A172 (cell line): Measurements from ENCODE around the gene PLCD4. TPM values are rescaled to one million over a fixed set of nuclear protein-coding genes. Genes with fewer than 3 reads are reported as not detected.

Source experiments
- DNase-seq: peaks from one replicate; pipeline ENCODE4 v3.0.0-alpha.2; 2015; ENCODE audit warnings: low spot score
- total RNA-seq: library from RNA; depleted of rRNA; stranded (reverse); fragments of >200 nt; shearing (Covaris generic); gene quantifications from 2 replicates; pipeline ENCODE4 v1.2.3, GENCODE V29; 2014; rRNA removed

PLCD4 gene
- total RNA-seq: 1.3 and 6.9 TPM in 2 replicates

DNA sequence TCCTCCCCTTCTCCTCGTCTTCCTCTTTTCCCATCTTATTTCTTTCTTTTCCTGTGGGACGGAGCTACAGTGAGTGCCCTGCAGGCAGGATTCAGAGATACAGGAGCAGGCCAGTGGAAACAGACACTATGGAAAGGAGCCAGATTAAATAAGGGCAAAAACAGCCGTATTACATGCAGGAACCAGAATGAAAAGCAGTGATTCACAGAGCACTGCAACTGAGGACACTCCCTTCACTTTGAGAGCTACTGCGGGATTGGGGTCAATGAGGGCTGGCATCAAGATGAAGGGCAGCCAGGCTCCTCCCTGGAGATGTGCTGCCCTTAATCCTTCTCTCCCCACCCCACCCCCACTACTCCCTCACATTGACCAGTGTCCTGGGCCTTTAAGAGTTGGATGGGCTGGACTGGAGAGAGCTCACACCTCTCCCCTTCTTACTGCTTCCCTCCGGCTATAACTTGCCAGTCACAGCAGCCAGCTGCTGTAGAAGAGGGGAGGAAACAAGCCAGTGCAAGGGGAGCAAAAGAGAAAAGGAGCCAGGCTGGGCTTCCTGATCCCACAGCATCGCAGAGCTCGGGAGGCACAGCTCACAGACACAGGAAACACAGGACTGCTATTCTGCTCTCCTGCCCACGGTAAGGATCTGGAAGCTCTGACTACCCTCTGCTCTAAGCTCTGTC, at the start of gene PLCD4:
Gene PLCD4, plus strand, starts transcription at position 464 of the 680 bp plus-strand sequence. CDS start 7,841 bp downstream, outside the sequence.
- peak; percentile 62 for DNase-seq

DNA sequence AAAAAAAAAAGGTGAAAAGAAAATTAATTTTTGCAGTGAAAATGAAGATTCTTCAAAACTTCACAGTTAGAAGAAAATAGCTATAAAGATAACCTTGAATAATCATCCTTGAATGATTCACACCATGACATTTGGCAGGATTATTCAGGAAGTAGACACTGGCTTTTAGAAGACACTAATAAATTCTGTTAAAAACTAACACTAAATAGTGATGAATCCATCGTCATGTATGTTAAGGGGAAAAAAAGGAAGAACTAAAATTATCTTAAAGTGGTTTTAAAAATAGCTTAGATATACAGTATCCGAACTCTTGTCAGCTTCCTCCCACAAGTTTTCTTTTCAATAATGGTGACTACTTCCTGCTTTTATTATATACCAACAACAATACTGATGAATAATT, 49.8 kb upstream of the PLCD4 start:
- no peak for DNase-seq

DNA sequence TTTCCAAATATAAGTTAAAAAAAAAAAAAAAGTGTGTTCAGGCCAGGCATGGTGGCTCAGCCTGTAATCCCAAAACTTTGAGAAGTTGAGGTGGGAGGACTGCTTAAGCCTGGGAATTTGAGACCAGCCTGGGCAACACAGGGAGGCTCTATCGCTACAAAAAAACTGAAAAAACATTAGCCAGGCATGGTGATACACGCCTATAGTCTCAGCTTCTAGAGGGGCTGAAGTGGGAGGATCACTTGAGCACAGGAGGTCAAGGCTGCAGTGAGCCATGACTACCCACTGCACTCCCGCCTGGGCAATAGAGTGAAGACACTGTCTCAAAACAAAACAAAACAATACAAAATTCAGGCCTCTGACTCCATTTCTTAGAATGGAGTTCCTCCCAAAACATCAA, 48.7 kb upstream of the PLCD4 start:
- no peak for DNase-seq

DNA sequence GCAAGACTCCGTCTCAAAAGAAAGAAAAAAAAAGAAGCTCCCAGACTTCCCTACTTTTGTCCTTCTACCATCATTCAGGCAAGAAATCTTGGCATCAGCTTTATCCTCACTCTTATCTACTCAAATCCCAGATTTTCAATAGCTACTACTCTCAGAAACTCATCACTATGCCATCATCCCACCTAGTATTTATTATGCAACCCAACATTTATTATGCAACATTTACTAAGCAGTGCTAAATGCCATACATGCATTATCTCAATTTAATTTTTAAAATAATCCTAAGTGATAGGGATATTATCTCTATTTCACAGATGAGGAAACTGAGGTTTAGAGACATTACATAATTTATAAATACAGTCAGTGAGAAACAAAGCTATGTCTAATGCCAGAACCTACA, 43.6 kb upstream of the PLCD4 start:
- DNase-seq: no peak

DNA sequence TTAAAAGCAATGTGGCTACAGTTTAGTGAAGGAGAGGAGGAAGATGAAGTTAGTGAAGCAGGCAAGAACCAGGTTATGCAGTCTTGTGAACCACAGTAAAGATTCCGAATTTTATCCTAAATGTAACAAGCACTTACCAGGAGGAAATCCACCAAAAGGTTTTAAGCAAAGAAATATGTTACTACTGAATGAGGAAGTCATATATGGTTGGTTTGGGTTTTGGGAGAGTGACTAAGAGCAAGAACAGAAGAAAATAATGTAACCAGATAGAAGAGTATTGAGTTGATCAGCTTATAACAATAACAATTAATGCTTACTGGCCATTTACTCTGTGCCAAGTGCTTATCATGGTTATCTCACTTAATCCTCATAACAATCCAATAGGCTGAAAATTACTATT, 41.4 kb upstream of the PLCD4 start:
- no peak for DNase-seq

DNA sequence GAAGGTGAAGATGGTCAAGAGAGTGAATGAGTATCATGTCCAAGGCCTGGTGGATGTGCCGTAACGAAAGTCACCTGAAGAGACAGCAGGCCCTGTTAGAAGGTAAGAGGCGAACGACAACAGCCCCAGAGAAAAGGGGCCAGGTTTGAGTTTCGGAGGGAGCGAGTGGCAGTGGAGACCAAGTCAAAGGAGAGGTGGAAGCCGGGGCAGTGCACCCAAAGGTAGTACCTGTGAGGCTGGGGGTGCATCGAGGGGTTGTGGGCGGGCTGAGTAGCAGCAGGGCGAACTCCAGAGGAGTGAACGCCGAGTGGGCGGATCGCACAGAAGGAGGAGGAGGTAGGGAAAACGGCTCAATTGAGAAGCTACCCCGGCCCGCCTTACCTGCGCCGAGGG, 39.9 kb upstream of the PLCD4 start:
- no peak for DNase-seq

DNA sequence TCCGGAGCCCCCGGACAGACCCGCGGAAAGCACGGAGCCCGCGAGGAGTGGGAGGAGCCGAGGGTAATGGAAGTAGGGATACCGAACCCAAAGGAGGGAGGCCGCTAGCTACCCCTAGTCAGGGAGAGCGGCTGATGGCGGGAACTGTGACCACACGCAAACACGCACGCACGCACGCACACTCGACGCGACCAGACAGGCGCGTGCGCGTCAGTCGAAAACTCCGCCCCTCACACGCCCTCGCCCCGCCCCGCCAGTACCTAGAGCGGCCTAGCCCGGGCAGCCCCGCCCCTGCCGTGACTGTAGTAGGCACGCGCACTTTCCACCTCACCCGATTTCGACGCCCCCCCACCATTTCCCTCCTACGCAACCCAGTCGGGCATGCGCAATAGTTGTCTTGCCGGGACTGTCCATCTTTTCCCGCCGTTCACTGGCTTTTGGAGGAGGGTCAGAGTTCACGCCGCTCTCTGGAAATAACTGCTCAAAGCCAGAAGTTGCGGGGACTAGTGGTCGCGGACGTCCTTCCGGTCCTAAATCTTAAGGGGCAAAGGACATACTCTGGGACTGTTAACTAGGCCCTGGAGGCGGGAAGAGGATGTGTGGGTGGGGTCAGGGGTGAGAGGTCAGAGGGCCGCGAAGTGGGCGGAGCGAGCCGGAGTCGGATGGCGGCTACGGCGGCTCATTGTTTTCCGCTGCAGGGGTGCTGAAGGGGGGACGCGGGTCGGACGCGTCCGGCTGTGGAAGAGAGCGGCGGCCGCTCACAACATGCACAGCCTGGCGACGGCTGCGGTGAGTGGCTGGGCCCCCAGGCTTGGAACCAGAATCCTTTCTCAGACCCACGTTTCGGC, 39.3 kb upstream of the PLCD4 start, which contains the start of the genes CNOT9 and USP37:
Gene CNOT9, plus strand, starts transcription at position 650 of the 848 bp plus-strand sequence. Its CDS starts 116 bp downstream, at position 766.
Gene USP37, minus strand, starts transcription at position 162 of the 848 bp plus-strand sequence. CDS start 9,698 bp downstream, outside the sequence.
- DNase-seq: peak; percentile 99

DNA sequence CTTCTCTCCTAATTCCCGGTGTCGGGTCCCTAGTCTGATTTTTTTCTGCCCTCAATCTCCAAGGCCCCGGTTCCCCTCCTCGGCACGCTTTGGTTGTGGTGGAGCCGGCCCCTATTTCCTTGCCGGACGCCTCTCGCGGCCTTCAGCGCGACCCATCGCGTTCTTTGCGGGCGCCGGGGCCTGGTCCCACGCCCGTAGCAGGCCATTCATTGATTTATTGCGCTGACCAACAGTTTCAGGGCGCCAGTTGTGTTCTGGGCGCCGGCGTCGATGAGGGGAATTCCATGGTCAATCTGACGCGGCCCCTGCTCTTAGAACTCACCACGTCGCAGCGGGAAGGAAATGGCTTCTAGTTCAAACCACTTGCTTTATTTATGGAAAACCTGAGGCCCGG, 38.7 kb upstream of the PLCD4 start:
- peak; percentile 67 for DNase-seq

DNA sequence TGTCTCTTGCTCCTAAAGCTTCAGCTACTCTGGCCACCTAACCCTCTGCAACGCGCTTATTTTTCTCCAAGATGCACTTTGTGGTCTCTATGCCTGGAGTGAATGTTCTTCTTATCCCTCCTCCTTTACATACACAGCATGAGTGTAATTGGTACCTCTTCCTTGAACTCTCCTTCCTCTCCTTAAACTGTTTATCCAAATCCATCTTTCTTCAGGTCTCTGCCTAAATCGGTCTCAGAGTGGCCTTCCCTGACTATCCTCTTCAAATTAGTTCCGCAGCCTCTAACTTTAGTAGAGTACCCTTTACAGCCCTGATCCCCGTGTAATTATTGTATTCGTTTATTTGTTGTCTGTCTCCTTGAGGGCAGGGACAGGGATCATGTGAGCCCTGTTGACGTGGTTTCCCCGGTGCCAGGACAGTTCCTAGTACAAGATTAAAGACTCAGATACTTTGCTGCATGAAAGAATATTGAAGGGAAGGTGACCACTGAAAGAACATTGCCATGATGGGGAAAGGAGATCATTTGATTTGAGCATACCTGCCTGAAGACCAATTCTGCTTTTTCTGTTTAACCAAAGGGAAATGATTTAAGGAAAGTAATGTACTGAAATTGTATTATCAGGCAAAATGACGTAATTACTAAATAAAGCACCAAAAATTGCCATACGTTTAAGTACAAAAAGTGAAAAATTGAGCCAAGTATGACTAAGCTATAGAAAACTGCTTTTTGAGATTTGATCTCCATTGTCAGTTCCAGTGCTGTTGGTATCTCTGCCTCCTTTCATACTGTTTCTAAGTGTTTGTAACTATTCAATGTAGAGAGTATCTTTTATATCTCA, 37.8 kb upstream of the PLCD4 start:
- peak; percentile 27 for DNase-seq

DNA sequence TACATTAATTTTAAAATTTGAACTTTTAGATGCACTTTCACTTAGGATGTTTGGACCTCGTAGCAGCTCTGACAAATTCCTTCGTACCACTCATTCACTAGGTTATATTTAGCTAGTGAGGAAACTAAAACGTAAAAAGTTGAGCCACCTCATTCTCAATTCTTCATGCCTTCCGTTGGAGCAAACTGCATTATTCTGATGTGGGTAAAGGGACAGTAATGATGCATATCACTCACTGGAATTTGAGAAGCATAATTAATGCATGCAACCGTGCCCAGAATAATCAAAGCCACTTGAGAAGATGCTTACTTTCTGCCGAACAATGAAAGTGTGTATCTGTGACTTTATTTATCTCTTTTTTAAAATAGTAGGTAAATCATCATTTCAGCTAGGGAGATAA, 36.8 kb upstream of the PLCD4 start:
- DNase-seq: peak; percentile 20

DNA sequence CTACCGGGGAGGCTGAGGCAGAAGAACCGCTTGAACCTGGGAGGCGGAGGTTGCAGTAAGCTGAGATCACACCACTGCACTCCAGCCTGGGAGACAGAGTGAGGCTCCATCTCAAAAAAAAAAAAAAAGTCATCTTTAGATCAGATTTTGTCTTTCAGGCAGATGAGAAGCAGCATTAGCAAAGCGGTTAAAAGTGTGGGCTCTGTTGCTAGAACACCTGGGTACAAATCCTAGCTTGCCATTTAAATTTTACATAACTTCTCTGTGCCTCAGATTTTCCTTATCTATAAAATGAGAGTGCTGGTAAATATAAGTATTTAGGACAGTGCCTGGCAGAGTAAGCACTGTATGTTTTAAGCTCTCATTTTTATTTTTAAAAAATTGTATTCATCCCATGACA, 30.8 kb upstream of the PLCD4 start:
- DNase-seq: no peak

DNA sequence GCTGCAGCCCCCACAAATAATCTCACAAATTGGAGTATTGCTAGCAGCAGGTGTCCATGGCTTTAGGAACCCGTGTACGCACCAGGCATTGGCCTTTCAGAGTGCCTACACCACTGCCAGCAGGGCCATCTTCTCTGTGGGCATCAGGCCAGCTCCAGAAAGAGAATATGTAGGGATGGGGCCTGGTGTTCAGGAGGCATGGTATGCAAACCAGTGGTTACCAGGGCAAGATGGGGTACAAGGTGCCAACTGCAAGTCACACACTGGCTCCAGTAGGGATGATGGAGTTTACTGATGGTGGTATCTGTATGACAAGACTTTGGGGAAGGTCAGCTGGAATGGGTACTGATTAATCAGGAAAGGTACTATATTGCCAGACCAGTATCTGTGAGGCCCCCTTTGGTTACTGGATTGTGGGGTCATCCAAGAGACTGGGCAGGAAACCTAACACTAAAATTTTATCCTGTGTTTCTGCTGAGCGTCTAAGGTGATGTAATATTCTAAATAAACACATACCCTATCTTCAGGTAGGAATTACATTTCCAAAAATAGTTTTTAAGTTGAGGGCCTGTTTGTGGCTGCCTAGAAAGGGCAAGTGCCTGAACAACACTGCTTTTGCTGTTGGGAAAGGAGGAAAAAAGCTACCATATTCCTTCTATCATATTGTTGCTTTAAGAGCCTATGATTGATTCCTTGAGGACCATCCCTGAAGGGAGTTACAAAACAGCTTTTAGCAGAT, 30.0 kb upstream of the PLCD4 start:
- DNase-seq: no peak

DNA sequence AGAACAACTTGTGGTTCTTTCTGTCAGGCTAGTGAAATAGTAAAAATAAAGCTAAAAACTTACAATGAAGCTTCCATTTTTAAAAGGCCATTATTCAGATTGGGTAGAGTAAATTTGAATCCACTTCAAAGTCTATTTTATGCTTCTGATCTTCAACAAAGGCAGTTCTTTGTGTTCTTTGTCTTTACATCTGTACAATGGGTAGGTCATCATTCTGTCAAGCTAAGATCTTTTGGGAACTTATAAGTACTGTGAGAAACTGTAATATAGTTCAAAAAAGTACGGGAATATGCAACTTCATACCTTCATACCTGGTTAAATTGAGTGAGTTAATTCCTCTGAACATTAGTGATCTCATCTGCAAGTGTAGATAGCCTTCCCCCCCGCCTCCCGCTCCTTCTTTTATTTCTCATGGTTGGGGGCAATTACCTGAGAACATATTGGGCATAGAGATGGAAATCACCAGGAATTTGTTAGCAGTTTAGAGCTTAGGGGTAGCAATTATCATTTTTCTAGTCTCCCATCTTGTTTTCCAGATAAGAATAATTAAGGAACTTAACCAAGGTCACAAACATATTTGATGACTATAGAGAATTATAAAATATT, 29.3 kb upstream of the PLCD4 start:
- no peak for DNase-seq

DNA sequence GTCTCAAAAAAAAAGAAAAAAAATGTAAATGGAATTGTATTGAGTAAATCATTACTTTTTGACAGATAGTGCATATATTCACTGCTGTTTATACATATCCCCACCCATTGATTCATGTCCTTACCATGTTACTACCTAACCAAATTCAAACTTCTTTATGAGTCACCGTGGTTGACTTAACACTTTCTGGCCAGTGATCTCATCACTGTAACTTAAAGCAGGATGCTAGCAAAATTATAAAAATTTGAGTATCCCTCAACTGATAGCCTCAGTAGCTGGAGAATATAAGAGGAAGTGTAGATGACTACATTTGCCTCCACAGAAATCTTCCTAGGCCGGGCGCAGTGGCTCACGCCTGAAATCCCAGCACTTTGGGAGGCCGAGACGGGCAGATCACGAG, 25.6 kb upstream of the PLCD4 start:
- DNase-seq: peak; percentile 88

DNA sequence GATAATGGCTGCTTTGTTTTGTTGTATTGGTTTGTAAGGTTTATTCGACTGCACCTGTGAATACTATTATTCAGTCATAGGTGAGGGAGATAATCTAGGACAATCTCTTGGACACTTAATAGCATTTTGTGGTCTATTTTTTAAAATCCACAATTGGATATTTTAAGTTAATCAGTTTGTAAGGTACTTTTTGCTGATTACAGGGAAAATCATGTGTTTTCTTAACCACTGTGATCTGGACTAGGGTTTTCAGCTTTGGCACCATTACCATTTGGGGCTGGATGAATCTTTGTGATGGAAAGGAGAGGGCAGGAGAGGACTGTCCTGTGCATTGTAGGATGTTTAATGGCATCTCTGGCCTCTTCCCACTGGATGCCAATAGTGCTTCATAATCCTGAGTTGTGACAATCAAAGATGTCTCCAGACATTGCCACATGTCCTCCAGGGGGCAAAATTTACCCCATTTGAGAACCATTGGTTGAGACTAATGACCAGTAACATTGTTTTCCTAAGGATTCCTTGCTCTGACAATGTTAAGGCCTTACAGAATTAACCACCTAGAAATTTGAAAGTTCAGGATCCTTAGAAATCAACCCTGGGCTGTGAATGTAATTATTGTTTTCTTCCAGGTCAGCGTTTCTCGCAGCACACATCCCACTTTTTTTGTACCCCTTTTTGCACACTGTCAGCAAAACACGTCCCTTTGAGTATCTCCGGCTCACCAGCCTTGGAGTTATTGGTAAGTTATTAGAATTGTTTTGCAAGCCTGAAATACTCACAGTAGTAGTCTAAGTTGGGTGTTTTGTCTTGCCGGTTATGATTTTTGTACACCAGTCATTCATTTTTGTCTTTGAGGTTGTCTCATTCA, 23.5 kb upstream of the PLCD4 start:
- DNase-seq: no peak

DNA sequence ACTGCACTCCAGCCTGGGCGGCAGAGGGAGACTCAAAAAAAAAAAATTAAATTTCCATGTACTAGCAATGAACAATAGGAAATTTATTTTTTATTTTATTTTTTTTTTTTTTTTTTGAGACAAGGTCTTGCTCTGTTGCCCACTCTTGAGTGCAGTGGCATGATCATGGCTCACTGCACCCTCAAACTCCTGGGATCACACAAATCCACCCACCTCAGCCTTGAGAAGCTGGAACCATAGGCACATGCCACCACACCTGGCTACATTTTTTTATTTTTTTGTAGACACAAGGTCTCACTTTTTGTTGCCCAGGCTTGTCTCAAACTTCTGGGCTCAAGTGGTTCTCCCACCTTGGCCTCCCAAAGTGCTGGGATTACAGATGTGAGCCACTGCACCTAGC, 22.2 kb upstream of the PLCD4 start:
- DNase-seq: no peak

DNA sequence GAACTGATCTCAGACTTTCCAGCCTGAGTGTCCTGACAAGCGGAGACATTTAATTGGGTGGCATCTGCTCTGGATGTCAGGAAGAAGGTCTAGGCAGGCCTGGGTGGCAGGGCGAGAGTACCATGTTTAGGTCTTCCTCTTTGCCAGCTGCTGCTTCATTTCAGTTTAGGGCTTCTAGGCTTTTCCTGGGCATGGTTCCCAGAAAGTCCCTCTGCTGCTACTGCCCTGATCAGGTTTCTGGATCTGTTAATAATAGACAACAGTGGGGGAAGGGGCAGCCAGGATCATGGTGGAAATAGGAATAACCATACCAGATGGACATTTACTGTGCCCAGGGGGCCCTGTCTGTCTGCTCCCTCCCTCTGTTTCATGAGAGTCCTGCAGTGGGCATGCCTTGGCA, 2.3 kb upstream of the PLCD4 start:
- DNase-seq: no peak

DNA sequence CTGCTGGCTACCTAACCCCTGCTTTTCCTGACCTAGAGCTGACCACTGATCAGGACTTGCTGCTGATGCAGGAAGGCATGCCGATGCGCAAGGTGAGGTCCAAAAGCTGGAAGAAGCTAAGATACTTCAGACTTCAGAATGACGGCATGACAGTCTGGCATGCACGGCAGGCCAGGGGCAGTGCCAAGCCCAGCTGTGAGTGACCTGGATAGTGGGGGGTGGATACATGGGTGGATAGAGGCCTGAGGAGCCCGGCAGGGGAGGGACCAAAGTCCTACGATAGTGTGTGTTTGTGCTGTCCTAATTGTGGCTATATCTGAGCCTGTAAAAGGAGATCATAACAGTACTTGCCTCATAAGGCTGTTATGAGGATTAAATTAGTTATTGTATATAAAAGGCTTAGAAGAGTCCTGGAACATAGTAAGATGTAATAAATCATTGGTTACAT, 8.2 kb downstream of the PLCD4 start:
- no peak for DNase-seq

DNA sequence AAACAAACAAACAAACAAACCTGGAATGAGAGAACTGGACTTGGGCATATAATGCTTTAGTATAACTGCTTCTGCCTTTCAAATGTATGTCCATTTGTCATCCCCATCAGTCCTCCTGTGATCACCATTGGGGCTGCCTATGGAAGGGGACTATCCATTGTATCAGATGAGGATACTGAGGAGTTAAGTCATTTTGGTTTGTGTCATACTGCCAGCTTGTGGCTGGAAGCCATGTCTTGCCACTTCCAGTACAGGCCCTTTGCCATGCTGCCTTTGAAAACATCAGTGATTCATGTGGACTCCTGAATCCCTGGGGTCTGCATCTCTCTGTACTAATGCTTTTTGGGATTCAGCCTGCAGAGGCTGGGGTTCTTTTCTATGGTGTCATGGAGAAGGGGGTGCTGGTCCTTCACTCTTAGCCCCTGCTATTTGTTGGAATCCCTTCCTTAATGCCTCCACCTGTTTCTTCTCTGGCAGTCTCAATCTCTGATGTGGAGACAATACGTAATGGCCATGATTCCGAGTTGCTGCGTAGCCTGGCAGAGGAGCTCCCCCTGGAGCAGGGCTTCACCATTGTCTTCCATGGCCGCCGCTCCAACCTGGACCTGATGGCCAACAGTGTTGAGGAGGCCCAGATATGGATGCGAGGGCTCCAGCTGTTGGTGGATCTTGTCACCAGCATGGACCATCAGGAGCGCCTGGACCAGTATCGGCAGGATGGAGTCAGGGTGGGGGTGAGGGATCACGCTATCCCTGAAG, 10.6 kb downstream of the PLCD4 start:
- DNase-seq: no peak
